Neuronal stem cell (in vitro differentiated cells): ENCODE measurements around the gene CCDC60.

Experiments
- DNase-seq: peaks from one replicate; pipeline ENCODE4 v3.0.0-alpha.2; 2013; ENCODE audit warnings: low spot score
- H2AFZ ChIP-seq: one replicate; pipeline ENCODE4 v1.6.1; 2013; ENCODE audit warnings: mild to moderate bottlenecking, low read length, inconsistent platforms
- H2AK5ac ChIP-seq: 2 replicates; pipeline ENCODE4 v1.6.1; 2013; ENCODE audit warnings: low read depth, mild to moderate bottlenecking, inconsistent platforms, low read length, moderate library complexity, mixed read lengths
- H2BK120ac ChIP-seq: 2 replicates; pipeline ENCODE4 v1.6.1; 2013; ENCODE audit warnings: low read depth, mild to moderate bottlenecking, inconsistent platforms, low read length, moderate library complexity, mixed read lengths
- H2BK12ac ChIP-seq: one replicate; pipeline ENCODE4 v1.6.1; 2013; ENCODE audit warnings: low read length, inconsistent platforms
- H2BK15ac ChIP-seq: 2 replicates; pipeline ENCODE4 v1.6.1; 2013; ENCODE audit warnings: mild to moderate bottlenecking, low read length, inconsistent platforms, mixed read lengths
- H2BK5ac ChIP-seq: one replicate; pipeline ENCODE4 v1.6.1; 2013; ENCODE audit warnings: inconsistent platforms, mild to moderate bottlenecking, low read length, moderate library complexity
- H3K14ac ChIP-seq: one replicate; pipeline ENCODE4 v1.6.1; 2013; ENCODE audit warnings: low read length, inconsistent platforms
- H3K18ac ChIP-seq: 2 replicates; pipeline ENCODE4 v1.6.1; 2013; ENCODE audit warnings: low read length, inconsistent platforms
- H3K23ac ChIP-seq: 2 replicates; pipeline ENCODE4 v1.6.1; 2013; ENCODE audit warnings: low read depth, mild to moderate bottlenecking, mixed read lengths, low read length, inconsistent platforms; ENCODE audit not compliant: poor library complexity
- H3K27ac ChIP-seq: replicated peaks from 3 replicates; pipeline ENCODE4 v1.5.1; 2013; ENCODE audit warnings: low read length, inconsistent platforms
- H3K27me3 ChIP-seq, 3 experiments: 2 replicates each; pipeline ENCODE4 v1.6.1; 2013; ENCODE audit warnings: low read length in 3 of 3, mild to moderate bottlenecking in 2 of 3, inconsistent platforms in 1 of 3, low read depth in 1 of 3, mixed read lengths in 1 of 3, moderate library complexity in 1 of 3; ENCODE audit not compliant: control insufficient read depth in 3 of 3, insufficient read depth in 3 of 3
- H3K36me3 ChIP-seq, 2 donors: replicated peaks in 1 of 2; 2 replicates each; pipeline ENCODE4 v1.6.1; 2013; ENCODE audit warnings: low read length in 2 of 2; ENCODE audit not compliant: control insufficient read depth in 2 of 2, insufficient read depth in 2 of 2
- H3K4ac ChIP-seq: 2 replicates; pipeline ENCODE4 v1.6.1; 2013; ENCODE audit warnings: inconsistent platforms, mild to moderate bottlenecking, low read length, moderate library complexity
- H3K4me1 ChIP-seq, 2 donors: 1 replicate in 1 of 2; 2 replicates in 1 of 2; pipeline ENCODE4 v1.6.1; 2013; ENCODE audit warnings: low read length in 2 of 2, low read depth in 1 of 2; ENCODE audit not compliant: control insufficient read depth in 2 of 2, insufficient read depth in 1 of 2
- H3K4me2 ChIP-seq: one replicate; pipeline ENCODE4 v1.6.1; 2013; ENCODE audit warnings: mild to moderate bottlenecking, low read length, inconsistent platforms; ENCODE audit not compliant: insufficient read depth, poor library complexity, severe bottlenecking
- H3K4me3 ChIP-seq, 2 donors: 2 replicates each; pipeline ENCODE4 v1.5.1; 2013; ENCODE audit warnings: low read length in 2 of 2, mild to moderate bottlenecking in 2 of 2, inconsistent platforms in 1 of 2, moderate library complexity in 1 of 2
- H3K79me1 ChIP-seq: one replicate; pipeline ENCODE4 v1.6.1; 2013; ENCODE audit warnings: low read depth, mild to moderate bottlenecking, inconsistent platforms, low read length, moderate library complexity
- H3K9ac ChIP-seq: one replicate; pipeline ENCODE4 v1.6.1; 2013; ENCODE audit warnings: mild to moderate bottlenecking, low read depth, low read length, inconsistent platforms; ENCODE audit not compliant: poor library complexity
- H3K9me3 ChIP-seq, 2 donors: replicated peaks in 1 of 2; 2 replicates each; pipeline versions ENCODE3 to v1.6.1; 2013; ENCODE audit warnings: low read length in 2 of 2, mild to moderate bottlenecking in 2 of 2, inconsistent platforms in 1 of 2, low read depth in 1 of 2, mixed read lengths in 1 of 2, moderate library complexity in 1 of 2; ENCODE audit not compliant: control insufficient read depth in 2 of 2, insufficient read depth in 1 of 2
- H4K8ac ChIP-seq: one replicate; pipeline ENCODE4 v1.6.1; 2013; ENCODE audit warnings: low read depth, mild to moderate bottlenecking, inconsistent platforms, low read length, moderate library complexity
- H4K91ac ChIP-seq: one replicate; pipeline ENCODE4 v1.6.1; 2013; ENCODE audit warnings: low read length, low read depth, mild to moderate bottlenecking, inconsistent platforms; ENCODE audit not compliant: poor library complexity
- WGBS, 2 donors: extraction: QIAGEN DNeasy Blood & Tissue Kit; methylation state at CpG; one replicate each; pipeline ENCODE4 v1.1.7; 2013; ENCODE audit warnings: missing lambda C conversion rate in 2 of 2, mixed read lengths in 1 of 2; ENCODE audit not compliant: insufficient read length in 2 of 2, insufficient replicate concordance in 1 of 2; ENCODE audit errors: extremely low coverage in 2 of 2; 5-methylcytosine and 5-hydroxymethylcytosine counted together

Gene CCDC60

GRCh38 chr12:119385659-119386058, 51.1 kb downstream of the CCDC60 start:
- Histone ChIP-seq H3K9ac (no peak overlapping the region), H3K4me2 (no peak overlapping the region), H3K27me3 (no peaks in the 10 kb centered on the region), H3K27ac (no peak overlapping the region), H3K4me1 (peaks cover 0 to 6% of the 10 kb centered on the region in 2 donors), H4K91ac (no peak overlapping the region), H2BK5ac (no peak overlapping the region), H3K18ac (peak overlapping the region; percentile 53), H3K23ac (no peak overlapping the region), H4K8ac (no peak overlapping the region), H2AFZ (no peak overlapping the region), H2BK15ac (no peak overlapping the region), H3K36me3 (no peaks in the 10 kb centered on the region), H2AK5ac (no peak overlapping the region), H3K4ac (no peak overlapping the region), H3K4me3 (no peak overlapping the region), H2BK120ac (no peak overlapping the region), H3K9me3 (no peaks in the 10 kb centered on the region), H3K79me1 (no peaks in the 10 kb centered on the region), H3K14ac (no peak overlapping the region), H2BK12ac (no peak overlapping the region)
- DNase-seq, result no peak
- WGBS, 2 donors, result no CpG with 5 or more reads among the region's 3 CpGs

- Histone ChIP-seq H2AK5ac (no peak overlapping the region), H3K4me3 (no peak overlapping the region), H3K9ac (no peak overlapping the region), H2BK5ac (no peak overlapping the region), H2BK15ac (no peak overlapping the region), H3K27ac (no peak overlapping the region), H3K23ac (no peak overlapping the region), H3K27me3 (no peaks in the 10 kb centered on the region), H2BK120ac (no peak overlapping the region), H3K14ac (no peak overlapping the region), H3K4me1 (peaks cover 0 to 6% of the 10 kb centered on the region in 2 donors), H2BK12ac (no peak overlapping the region), H3K18ac (no peak overlapping the region), H3K36me3 (no peaks in the 10 kb centered on the region), H3K4ac (no peak overlapping the region), H2AFZ (no peak overlapping the region), H3K9me3 (no peaks in the 10 kb centered on the region), H4K8ac (no peak overlapping the region), H4K91ac (no peak overlapping the region), H3K79me1 (no peaks in the 10 kb centered on the region), H3K4me2 (no peak overlapping the region)
- DNase-seq, result no peak
Measured at GRCh38 chr12:119389687-119390086, 55.2 kb downstream of the CCDC60 start.

DNA sequence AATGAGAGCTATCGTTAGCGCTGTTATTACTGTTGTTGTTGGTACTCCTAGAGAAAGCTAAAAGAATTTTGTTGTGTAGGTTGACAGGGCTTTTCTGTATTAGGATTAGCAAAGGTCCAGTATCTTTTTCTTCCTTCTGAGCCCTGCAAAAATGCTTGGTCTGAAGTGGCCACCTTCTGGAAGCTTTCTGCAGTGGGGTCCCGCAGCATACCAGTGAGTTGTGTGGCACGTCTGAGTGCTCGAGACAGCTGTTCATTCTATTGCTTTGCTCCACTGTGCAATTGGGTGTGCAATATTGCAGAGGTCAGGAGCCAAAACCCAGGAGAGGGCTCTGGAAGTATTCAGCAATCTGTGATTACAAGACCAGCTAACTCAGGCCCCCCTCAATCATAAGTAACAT, 57.1 kb downstream of the CCDC60 start:
- Histone ChIP-seq H3K23ac (no peak overlapping the region), H3K4me1 (peaks cover 0 to 4% of the 10 kb centered on the region in 2 donors), H3K4me2 (no peak overlapping the region), H3K4ac (no peak overlapping the region), H3K36me3 (no peaks in the 10 kb centered on the region), H3K4me3 (no peak overlapping the region), H4K8ac (no peak overlapping the region), H2BK15ac (no peak overlapping the region), H3K18ac (no peak overlapping the region), H2BK12ac (no peak overlapping the region), H2AK5ac (no peak overlapping the region), H3K27me3 (no peaks in the 10 kb centered on the region), H2BK5ac (no peak overlapping the region), H2BK120ac (no peak overlapping the region), H3K9me3 (peaks cover 0 to 2% of the 10 kb centered on the region in 2 donors), H3K14ac (no peak overlapping the region), H4K91ac (no peak overlapping the region), H2AFZ (no peak overlapping the region), H3K9ac (no peak overlapping the region), H3K79me1 (no peaks in the 10 kb centered on the region), H3K27ac (no peak overlapping the region)
- no peak for DNase-seq
- no CpG with 5 or more reads among the region's 5 CpGs for WGBS, 2 donors

GRCh38 chr12:119393677-119394076, 59.1 kb downstream of the CCDC60 start:
- Histone ChIP-seq H2BK5ac (no peak overlapping the region), H2BK12ac (no peak overlapping the region), H2AFZ (no peak overlapping the region), H3K27me3 (no peaks in the 10 kb centered on the region), H3K4me1 (peaks cover 0 to 2% of the 10 kb centered on the region in 2 donors), H3K23ac (no peak overlapping the region), H3K4me2 (no peak overlapping the region), H3K14ac (no peak overlapping the region), H3K36me3 (no peaks in the 10 kb centered on the region), H3K4ac (no peak overlapping the region), H2BK15ac (no peak overlapping the region), H3K9me3 (peaks cover 3 to 4% of the 10 kb centered on the region in 2 donors), H3K27ac (no peak overlapping the region), H3K18ac (no peak overlapping the region), H2BK120ac (no peak overlapping the region), H3K4me3 (no peak overlapping the region), H4K8ac (no peak overlapping the region), H3K9ac (no peak overlapping the region), H4K91ac (no peak overlapping the region), H3K79me1 (no peaks in the 10 kb centered on the region), H2AK5ac (no peak overlapping the region)
- WGBS, 2 donors, result no CpG with 5 or more reads among the region's 4 CpGs
- no peak for DNase-seq
